BE2C (cell line): ENCODE data around the gene RNASE11.
"Not testable (repeated sequence)": the region's sequence is repeated elsewhere in the genome, so short reads cannot be mapped to it uniquely, and the experiment has no call there.

Experiments
- DNase-seq: peaks from one replicate; pipeline ENCODE4 v3.0.0-alpha.2; 2020
- H3K27me3 ChIP-seq: fragments of 250-450 bp; sonication (Bioruptor Pico); 2 replicates; pipeline ENCODE4 v1.5.1; 2020; ENCODE audit warnings: mild to moderate bottlenecking
- H3K36me3 ChIP-seq: fragments of 250-450 bp; sonication (Bioruptor Pico); 2 replicates; pipeline ENCODE4 v1.5.1; 2020; ENCODE audit warnings: mild to moderate bottlenecking
- H3K4me1 ChIP-seq: fragments of 250-450 bp; sonication (Bioruptor Pico); 2 replicates; pipeline ENCODE4 v1.5.1; 2020
- H3K4me3 ChIP-seq: 2 replicates; pipeline ENCODE4 v1.5.1; 2011; ENCODE audit warnings: low read depth, low read length
- H3K9me3 ChIP-seq: fragments of 250-450 bp; sonication (Bioruptor Pico); 2 replicates; pipeline ENCODE4 v1.5.1; 2020
- CTCF ChIP-seq: IDR thresholded peaks from 2 replicates; pipeline ENCODE4 v1.5.1; 2012; ENCODE audit warnings: mild to moderate bottlenecking, low read depth, low read length

Gene RNASE11

GRCh38 chr14:20578784-20579502 is 8.9 kb downstream of the RNASE11 start:
- Histone ChIP-seq H3K36me3 (no peaks in the 10 kb centered on the region), H3K4me3 (no peak overlapping the region), H3K27me3 (peaks cover 11% of the 10 kb centered on the region; the same call in 1 of the 2 replicates), H3K9me3 (no peaks in the 10 kb centered on the region), H3K4me1 (no peaks in the 10 kb centered on the region)
- DNase-seq: no peak
- TF ChIP-seq CTCF: no peak

GRCh38 chr14:20578325-20578724 is 9.5 kb downstream of the RNASE11 start:
- Histone ChIP-seq H3K27me3 (peaks cover 9% of the 10 kb centered on the region; the same call in 1 of the 2 replicates), H3K36me3 (no peaks in the 10 kb centered on the region), H3K9me3 (no peaks in the 10 kb centered on the region), H3K4me1 (no peaks in the 10 kb centered on the region), H3K4me3 (no peak overlapping the region)
- no peak for DNase-seq
- no peak for TF ChIP-seq CTCF

- H3K27me3 ChIP-seq, DNase-seq: not testable (repeated sequence)
Measured at GRCh38 chr14:20572382-20572990, 15.3 kb downstream of the RNASE11 start.

GRCh38 chr14:20570720-20571119 is 17.1 kb downstream of the RNASE11 start:
- not testable (repeated sequence) for H3K9me3 ChIP-seq, H3K36me3 ChIP-seq, H3K27me3 ChIP-seq, DNase-seq, H3K4me3 ChIP-seq, H3K4me1 ChIP-seq

More at GRCh38 chr14:20572382-20572990, 15.3 kb downstream of the RNASE11 start:
- not testable (repeated sequence) for H3K9me3 ChIP-seq, H3K4me3 ChIP-seq, H3K4me1 ChIP-seq, H3K36me3 ChIP-seq

- not testable (repeated sequence) for H3K36me3 ChIP-seq, H3K4me3 ChIP-seq, H3K4me1 ChIP-seq, DNase-seq, H3K9me3 ChIP-seq, H3K27me3 ChIP-seq
Measured at GRCh38 chr14:20569865-20570264, 17.9 kb downstream of the RNASE11 start.

- Histone ChIP-seq H3K27me3 (no peaks in the 10 kb centered on the region; the same call in 1 of the 2 replicates), H3K4me3 (no peak overlapping the region), H3K9me3 (peaks cover 5% of the 10 kb centered on the region; the same call in 1 of the 2 replicates), H3K4me1 (no peaks in the 10 kb centered on the region), H3K36me3 (no peaks in the 10 kb centered on the region)
- no peak for DNase-seq
- TF ChIP-seq CTCF: no peak
Measured at GRCh38 chr14:20569066-20569465, 18.7 kb downstream of the RNASE11 start.

GRCh38 chr14:20568393-20568792 is 19.4 kb downstream of the RNASE11 start:
- no peak overlapping the region for H3K4me3 ChIP-seq
- no peaks in the 10 kb centered on the region for H3K4me1 ChIP-seq
- no peaks in the 10 kb centered on the region; the same call in 1 of the 2 replicates for H3K27me3 ChIP-seq
- DNase-seq: no peak
- no peaks in the 10 kb centered on the region for H3K36me3 ChIP-seq
- peaks cover 5% of the 10 kb centered on the region; the same call in 1 of the 2 replicates for H3K9me3 ChIP-seq
- no peak for TF ChIP-seq CTCF

GRCh38 chr14:20567199-20567598 is 20.6 kb downstream of the RNASE11 start:
- not testable (repeated sequence) for DNase-seq, H3K4me3 ChIP-seq, H3K4me1 ChIP-seq, H3K36me3 ChIP-seq, H3K9me3 ChIP-seq, H3K27me3 ChIP-seq
